ENCODE results near the gene IQCN.

The IQCN gene

GRCh38 chr19:18266771-18267686, 7.2 kb downstream of the IQCN start:
- no peaks in the 10 kb centered on the region for H3K36me3 ChIP-seq (ENCODE audit: control insufficient read depth, insufficient read depth, low read length)
- no peak overlapping the region for H3K9ac ChIP-seq (ENCODE audit: low read depth, low read length)
- H3K27me3 ChIP-seq (ENCODE audit: control insufficient read depth, insufficient read depth, low read length), result no peaks in the 10 kb centered on the region

GRCh38 chr19:18265582-18265981, 8.7 kb downstream of the IQCN start:
- Histone ChIP-seq H3K36me3 (ENCODE audit: control insufficient read depth, insufficient read depth, low read length) (no peaks in the 10 kb centered on the region), H3K4me3 (ENCODE audit: low read depth, low read length) (no peak overlapping the region), H3K9ac (ENCODE audit: low read depth, low read length) (no peak overlapping the region), H3K4me1 (ENCODE audit: control insufficient read depth, insufficient read depth, low read length) (no peaks in the 10 kb centered on the region), H3K27me3 (ENCODE audit: control insufficient read depth, insufficient read depth, low read length) (no peaks in the 10 kb centered on the region), H3K9me3 (ENCODE audit: control insufficient read depth, insufficient read depth, low read length) (no peaks in the 10 kb centered on the region)

More at GRCh38 chr19:18266771-18267686, 7.2 kb downstream of the IQCN start:
- no peaks in the 10 kb centered on the region for H3K9me3 ChIP-seq (ENCODE audit: control insufficient read depth, insufficient read depth, low read length)
- no peaks in the 10 kb centered on the region for H3K4me1 ChIP-seq (ENCODE audit: control insufficient read depth, insufficient read depth, low read length)
- no peak overlapping the region for H3K4me3 ChIP-seq (ENCODE audit: low read depth, low read length)

- no peaks in the 10 kb centered on the region for H3K9me3 ChIP-seq (ENCODE audit: control insufficient read depth, insufficient read depth, low read length)
- H3K4me3 ChIP-seq (ENCODE audit: low read depth, low read length), result no peak overlapping the region
- H3K27me3 ChIP-seq (ENCODE audit: control insufficient read depth, insufficient read depth, low read length), result no peaks in the 10 kb centered on the region
- H3K36me3 ChIP-seq (ENCODE audit: control insufficient read depth, insufficient read depth, low read length), result no peaks in the 10 kb centered on the region
- H3K9ac ChIP-seq (ENCODE audit: low read depth, low read length), result no peak overlapping the region
- no peaks in the 10 kb centered on the region for H3K4me1 ChIP-seq (ENCODE audit: control insufficient read depth, insufficient read depth, low read length)
Measured at GRCh38 chr19:18264971-18265540, 9.2 kb downstream of the IQCN start.

GRCh38 chr19:18264137-18264854, 10.0 kb downstream of the IQCN start:
- Histone ChIP-seq H3K4me3 (ENCODE audit: low read depth, low read length) (no peak overlapping the region), H3K36me3 (ENCODE audit: control insufficient read depth, insufficient read depth, low read length) (no peaks in the 10 kb centered on the region)

GRCh38 chr19:18263324-18264136, 10.7 kb downstream of the IQCN start:
- H3K27me3 ChIP-seq (ENCODE audit: control insufficient read depth, insufficient read depth, low read length), result no peaks in the 10 kb centered on the region
- no peak overlapping the region for H3K9ac ChIP-seq (ENCODE audit: low read depth, low read length)
- no peak overlapping the region for H3K4me3 ChIP-seq (ENCODE audit: low read depth, low read length)
- no peaks in the 10 kb centered on the region for H3K9me3 ChIP-seq (ENCODE audit: control insufficient read depth, insufficient read depth, low read length)
- no peaks in the 10 kb centered on the region for H3K4me1 ChIP-seq (ENCODE audit: control insufficient read depth, insufficient read depth, low read length)
- H3K36me3 ChIP-seq (ENCODE audit: control insufficient read depth, insufficient read depth, low read length), result no peaks in the 10 kb centered on the region

More at GRCh38 chr19:18264137-18264854, 10.0 kb downstream of the IQCN start:
- Histone ChIP-seq H3K9me3 (ENCODE audit: control insufficient read depth, insufficient read depth, low read length) (no peaks in the 10 kb centered on the region), H3K9ac (ENCODE audit: low read depth, low read length) (no peak overlapping the region), H3K4me1 (ENCODE audit: control insufficient read depth, insufficient read depth, low read length) (no peaks in the 10 kb centered on the region), H3K27me3 (ENCODE audit: control insufficient read depth, insufficient read depth, low read length) (no peaks in the 10 kb centered on the region)

GRCh38 chr19:18262917-18263316, 11.3 kb downstream of the IQCN start:
- H3K9me3 ChIP-seq (ENCODE audit: control insufficient read depth, insufficient read depth, low read length), result no peaks in the 10 kb centered on the region
- no peaks in the 10 kb centered on the region for H3K36me3 ChIP-seq (ENCODE audit: control insufficient read depth, insufficient read depth, low read length)
- no peaks in the 10 kb centered on the region for H3K27me3 ChIP-seq (ENCODE audit: control insufficient read depth, insufficient read depth, low read length)
- H3K9ac ChIP-seq (ENCODE audit: low read depth, low read length), result no peak overlapping the region
- no peak overlapping the region for H3K4me3 ChIP-seq (ENCODE audit: low read depth, low read length)
- no peaks in the 10 kb centered on the region for H3K4me1 ChIP-seq (ENCODE audit: control insufficient read depth, insufficient read depth, low read length)

- Histone ChIP-seq H3K4me1 (ENCODE audit: control insufficient read depth, insufficient read depth, low read length) (no peaks in the 10 kb centered on the region), H3K9me3 (ENCODE audit: control insufficient read depth, insufficient read depth, low read length) (no peaks in the 10 kb centered on the region), H3K27me3 (ENCODE audit: control insufficient read depth, insufficient read depth, low read length) (no peaks in the 10 kb centered on the region), H3K9ac (ENCODE audit: low read depth, low read length) (no peak overlapping the region), H3K36me3 (ENCODE audit: control insufficient read depth, insufficient read depth, low read length) (no peaks in the 10 kb centered on the region), H3K4me3 (ENCODE audit: low read depth, low read length) (no peak overlapping the region)
Measured at GRCh38 chr19:18262144-18262543, 12.1 kb downstream of the IQCN start.

GRCh38 chr19:18261474-18261873, 12.8 kb downstream of the IQCN start:
- H3K27me3 ChIP-seq (ENCODE audit: control insufficient read depth, insufficient read depth, low read length), result no peaks in the 10 kb centered on the region
- H3K9ac ChIP-seq (ENCODE audit: low read depth, low read length), result no peak overlapping the region
- H3K36me3 ChIP-seq (ENCODE audit: control insufficient read depth, insufficient read depth, low read length), result no peaks in the 10 kb centered on the region
- no peaks in the 10 kb centered on the region for H3K4me1 ChIP-seq (ENCODE audit: control insufficient read depth, insufficient read depth, low read length)
- no peak overlapping the region for H3K4me3 ChIP-seq (ENCODE audit: low read depth, low read length)
- H3K9me3 ChIP-seq (ENCODE audit: control insufficient read depth, insufficient read depth, low read length), result no peaks in the 10 kb centered on the region

GRCh38 chr19:18259893-18260292, 14.4 kb downstream of the IQCN start:
- H3K4me1 ChIP-seq (ENCODE audit: control insufficient read depth, insufficient read depth, low read length), result peaks cover 3% of the 10 kb centered on the region
- H3K36me3 ChIP-seq (ENCODE audit: control insufficient read depth, insufficient read depth, low read length), result no peaks in the 10 kb centered on the region
- no peaks in the 10 kb centered on the region for H3K27me3 ChIP-seq (ENCODE audit: control insufficient read depth, insufficient read depth, low read length)
- H3K4me3 ChIP-seq (ENCODE audit: low read depth, low read length), result no peak overlapping the region
- H3K9me3 ChIP-seq (ENCODE audit: control insufficient read depth, insufficient read depth, low read length), result no peaks in the 10 kb centered on the region
- no peak overlapping the region for H3K9ac ChIP-seq (ENCODE audit: low read depth, low read length)

GRCh38 chr19:18257503-18258470, 16.5 kb downstream of the IQCN start:
- H3K4me1 ChIP-seq (ENCODE audit: control insufficient read depth, insufficient read depth, low read length), result peaks cover 3% of the 10 kb centered on the region
- no peaks in the 10 kb centered on the region for H3K27me3 ChIP-seq (ENCODE audit: control insufficient read depth, insufficient read depth, low read length)
- H3K36me3 ChIP-seq (ENCODE audit: control insufficient read depth, insufficient read depth, low read length), result no peaks in the 10 kb centered on the region
- H3K9ac ChIP-seq (ENCODE audit: low read depth, low read length), result no peak overlapping the region
- H3K9me3 ChIP-seq (ENCODE audit: control insufficient read depth, insufficient read depth, low read length), result no peaks in the 10 kb centered on the region
- H3K4me3 ChIP-seq (ENCODE audit: low read depth, low read length), result no peak overlapping the region
